Measurements from ENCODE around the gene PIAS4.

DNA sequence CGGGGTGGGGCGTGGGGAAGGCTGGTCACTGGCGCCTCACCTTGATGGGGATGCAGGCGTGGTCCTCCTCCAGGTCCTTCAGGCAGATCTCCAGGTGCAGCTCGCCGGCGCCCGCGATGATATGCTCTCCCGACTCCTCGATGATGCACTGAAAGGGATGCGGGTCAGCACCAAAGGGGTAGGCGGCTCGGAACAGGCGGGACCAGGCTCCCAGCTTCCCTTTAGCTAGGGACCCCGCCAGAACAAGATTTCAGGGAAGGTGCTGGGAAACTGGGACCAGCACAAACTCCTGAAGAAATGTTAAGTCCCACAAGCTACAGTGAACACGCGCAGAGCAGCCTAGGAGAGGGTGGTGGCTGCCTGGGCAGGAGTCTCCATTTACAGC is 28.3 kb upstream of the PIAS4 start:
- TF ChIP-seq, protein P1, sequence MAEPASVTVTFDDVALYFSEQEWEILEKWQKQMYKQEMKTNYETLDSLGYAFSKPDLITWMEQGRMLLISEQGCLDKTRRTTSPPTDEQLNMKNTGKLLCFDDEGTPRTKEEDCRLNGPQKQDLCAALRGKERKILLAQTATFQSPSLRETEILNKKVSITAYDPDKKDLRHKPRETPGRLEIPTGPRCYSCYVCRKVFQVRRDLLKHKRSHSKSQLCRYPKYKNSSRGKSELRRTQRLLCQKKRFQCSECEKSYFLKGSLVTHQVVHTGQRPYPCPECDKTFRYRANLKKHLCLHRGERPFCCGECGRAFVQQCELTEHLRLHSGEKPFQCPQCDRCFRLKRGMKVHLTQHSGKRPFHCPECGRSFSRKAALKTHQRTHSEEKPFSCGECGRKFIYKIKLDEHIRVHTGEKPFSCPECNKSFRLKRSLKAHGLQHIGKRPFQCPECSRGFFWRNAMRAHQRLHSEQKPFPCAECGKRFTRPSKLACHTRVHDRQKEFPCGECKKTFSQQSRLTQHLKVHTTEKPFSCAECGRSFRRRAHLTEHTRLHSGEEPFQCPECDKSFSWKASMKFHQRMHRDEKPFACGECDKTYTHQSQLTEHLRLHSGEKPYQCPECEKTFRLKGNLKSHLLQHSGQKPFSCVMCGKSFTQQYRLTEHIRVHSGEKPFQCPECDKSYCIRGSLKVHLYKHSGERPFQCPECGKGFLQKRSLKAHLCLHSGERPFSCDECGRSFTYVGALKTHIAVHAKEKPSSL (CRISPR knock-in tag; conservative IDR thresholded peaks at IDR 0.05): no peak
- TF ChIP-seq, protein P2, sequence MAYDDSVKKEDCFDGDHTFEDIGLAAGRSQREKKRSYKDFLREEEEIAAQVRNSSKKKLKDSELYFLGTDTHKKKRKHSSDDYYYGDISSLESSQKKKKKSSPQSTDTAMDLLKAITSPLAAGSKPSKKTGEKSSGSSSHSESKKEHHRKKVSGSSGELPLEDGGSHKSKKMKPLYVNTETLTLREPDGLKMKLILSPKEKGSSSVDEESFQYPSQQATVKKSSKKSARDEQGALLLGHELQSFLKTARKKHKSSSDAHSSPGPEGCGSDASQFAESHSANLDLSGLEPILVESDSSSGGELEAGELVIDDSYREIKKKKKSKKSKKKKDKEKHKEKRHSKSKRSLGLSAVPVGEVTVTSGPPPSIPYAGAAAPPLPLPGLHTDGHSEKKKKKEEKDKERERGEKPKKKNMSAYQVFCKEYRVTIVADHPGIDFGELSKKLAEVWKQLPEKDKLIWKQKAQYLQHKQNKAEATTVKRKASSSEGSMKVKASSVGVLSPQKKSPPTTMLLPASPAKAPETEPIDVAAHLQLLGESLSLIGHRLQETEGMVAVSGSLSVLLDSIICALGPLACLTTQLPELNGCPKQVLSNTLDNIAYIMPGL (CRISPR knock-in tag; IDR thresholded peaks at IDR 0.05): no peak
- TF ChIP-seq, protein P3, sequence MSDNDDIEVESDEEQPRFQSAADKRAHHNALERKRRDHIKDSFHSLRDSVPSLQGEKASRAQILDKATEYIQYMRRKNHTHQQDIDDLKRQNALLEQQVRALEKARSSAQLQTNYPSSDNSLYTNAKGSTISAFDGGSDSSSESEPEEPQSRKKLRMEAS (CRISPR knock-in tag; IDR thresholded peaks at IDR 0.05): no peak
- TF ChIP-seq, protein P4, sequence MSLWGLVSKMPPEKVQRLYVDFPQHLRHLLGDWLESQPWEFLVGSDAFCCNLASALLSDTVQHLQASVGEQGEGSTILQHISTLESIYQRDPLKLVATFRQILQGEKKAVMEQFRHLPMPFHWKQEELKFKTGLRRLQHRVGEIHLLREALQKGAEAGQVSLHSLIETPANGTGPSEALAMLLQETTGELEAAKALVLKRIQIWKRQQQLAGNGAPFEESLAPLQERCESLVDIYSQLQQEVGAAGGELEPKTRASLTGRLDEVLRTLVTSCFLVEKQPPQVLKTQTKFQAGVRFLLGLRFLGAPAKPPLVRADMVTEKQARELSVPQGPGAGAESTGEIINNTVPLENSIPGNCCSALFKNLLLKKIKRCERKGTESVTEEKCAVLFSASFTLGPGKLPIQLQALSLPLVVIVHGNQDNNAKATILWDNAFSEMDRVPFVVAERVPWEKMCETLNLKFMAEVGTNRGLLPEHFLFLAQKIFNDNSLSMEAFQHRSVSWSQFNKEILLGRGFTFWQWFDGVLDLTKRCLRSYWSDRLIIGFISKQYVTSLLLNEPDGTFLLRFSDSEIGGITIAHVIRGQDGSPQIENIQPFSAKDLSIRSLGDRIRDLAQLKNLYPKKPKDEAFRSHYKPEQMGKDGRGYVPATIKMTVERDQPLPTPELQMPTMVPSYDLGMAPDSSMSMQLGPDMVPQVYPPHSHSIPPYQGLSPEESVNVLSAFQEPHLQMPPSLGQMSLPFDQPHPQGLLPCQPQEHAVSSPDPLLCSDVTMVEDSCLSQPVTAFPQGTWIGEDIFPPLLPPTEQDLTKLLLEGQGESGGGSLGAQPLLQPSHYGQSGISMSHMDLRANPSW (CRISPR knock-in tag; conservative IDR thresholded peaks at IDR 0.05; ENCODE audit: low read depth): no peak
- TF ChIP-seq, protein P5, sequence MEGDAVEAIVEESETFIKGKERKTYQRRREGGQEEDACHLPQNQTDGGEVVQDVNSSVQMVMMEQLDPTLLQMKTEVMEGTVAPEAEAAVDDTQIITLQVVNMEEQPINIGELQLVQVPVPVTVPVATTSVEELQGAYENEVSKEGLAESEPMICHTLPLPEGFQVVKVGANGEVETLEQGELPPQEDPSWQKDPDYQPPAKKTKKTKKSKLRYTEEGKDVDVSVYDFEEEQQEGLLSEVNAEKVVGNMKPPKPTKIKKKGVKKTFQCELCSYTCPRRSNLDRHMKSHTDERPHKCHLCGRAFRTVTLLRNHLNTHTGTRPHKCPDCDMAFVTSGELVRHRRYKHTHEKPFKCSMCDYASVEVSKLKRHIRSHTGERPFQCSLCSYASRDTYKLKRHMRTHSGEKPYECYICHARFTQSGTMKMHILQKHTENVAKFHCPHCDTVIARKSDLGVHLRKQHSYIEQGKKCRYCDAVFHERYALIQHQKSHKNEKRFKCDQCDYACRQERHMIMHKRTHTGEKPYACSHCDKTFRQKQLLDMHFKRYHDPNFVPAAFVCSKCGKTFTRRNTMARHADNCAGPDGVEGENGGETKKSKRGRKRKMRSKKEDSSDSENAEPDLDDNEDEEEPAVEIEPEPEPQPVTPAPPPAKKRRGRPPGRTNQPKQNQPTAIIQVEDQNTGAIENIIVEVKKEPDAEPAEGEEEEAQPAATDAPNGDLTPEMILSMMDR (IDR thresholded peaks at IDR 0.05): no peak
- TF ChIP-seq ELF4 (CRISPR knock-in tag; IDR thresholded peaks at IDR 0.05; ENCODE audit: low read depth): no peak

Data from WTC11 (cell line).